Stimulated activated naive CD8-positive, alpha-beta T cell treated with anti-CD3 and anti-CD28 coated beads, Interleukin-15, Interleukin-2, amounts not matched to agents 100 U/mL and 50 U/mL, for 24 hours (primary cell): ENCODE data around the gene CHRNA10.
"Not testable (repeated sequence)": the region's sequence is repeated elsewhere in the genome, so short reads cannot be mapped to it uniquely, and the experiment has no call there.

Experiments
- ATAC-seq: fragments of 150-1000 bp; cut with Tn5 transposase; one replicate; pipeline ENCODE4 v1.10.0; 2021
- DNase-seq: peaks from one replicate; pipeline ENCODE4 v3.0.0; 2021

Gene CHRNA10

GRCh38 chr11:3665336-3666022 is 5.7 kb downstream of the CHRNA10 start:
- DNase-seq (no peak), ATAC-seq (no peak)

DNA sequence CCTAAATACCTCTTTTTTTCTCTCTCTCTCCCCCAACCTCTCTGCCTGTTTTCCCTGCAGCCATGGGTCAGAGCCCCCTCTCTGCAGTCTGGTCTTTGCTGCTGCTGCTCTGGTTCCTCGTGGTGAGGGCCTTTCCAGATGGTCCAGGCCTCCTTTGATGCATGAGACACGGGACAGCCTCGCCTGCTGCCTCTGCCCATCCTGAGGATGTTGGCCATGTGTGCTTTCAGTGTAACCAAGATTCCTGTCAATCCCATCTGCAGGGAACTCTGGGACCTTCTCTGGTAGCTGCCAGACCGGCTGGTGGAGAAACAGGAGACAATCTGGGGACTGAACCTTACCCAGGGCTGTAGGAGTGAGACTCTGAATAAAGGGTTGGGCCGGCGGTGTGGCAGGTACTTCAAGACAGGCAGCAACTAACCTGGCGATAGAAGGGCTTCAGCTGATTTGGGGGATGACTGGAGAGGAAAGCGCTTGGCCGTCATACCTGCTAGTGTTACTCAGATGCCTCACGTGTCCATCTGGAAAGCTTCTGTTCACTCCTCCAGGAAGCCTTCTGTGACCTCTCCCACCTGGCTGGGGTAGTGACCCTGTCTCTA is 7.1 kb downstream of the CHRNA10 start:
- DNase-seq, result no peak
- ATAC-seq, result no peak

GRCh38 chr11:3662856-3663255 is 8.3 kb downstream of the CHRNA10 start:
- ATAC-seq (no peak), DNase-seq (no peak)

GRCh38 chr11:3660960-3661359 is 10.2 kb downstream of the CHRNA10 start:
- DNase-seq, result no peak
- ATAC-seq, result no peak

- DNase-seq (no peak), ATAC-seq (no peak)
Observed at GRCh38 chr11:3659595-3660515, 11.3 kb downstream of the CHRNA10 start.

DNA sequence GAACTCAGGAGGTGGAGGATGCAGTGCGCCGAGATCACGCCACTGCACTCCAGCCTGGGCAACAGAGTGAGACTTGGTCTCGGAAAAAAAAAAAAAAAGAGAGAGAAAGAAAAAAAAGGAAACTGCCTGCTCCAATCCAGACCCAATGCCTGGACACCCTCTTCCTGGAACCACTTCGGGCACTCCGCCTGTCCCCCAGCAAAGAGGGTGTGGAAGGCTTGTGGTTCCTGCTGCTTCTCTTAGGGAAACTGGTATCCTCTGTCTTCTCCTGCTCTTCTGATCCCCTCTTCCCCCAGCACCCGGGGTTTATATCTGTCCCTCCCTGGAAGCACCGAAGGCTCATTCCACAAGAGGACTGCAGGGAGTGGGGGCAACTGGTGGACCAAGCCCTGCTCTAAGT is 12.9 kb downstream of the CHRNA10 start:
- ATAC-seq, result no peak
- no peak for DNase-seq

DNA sequence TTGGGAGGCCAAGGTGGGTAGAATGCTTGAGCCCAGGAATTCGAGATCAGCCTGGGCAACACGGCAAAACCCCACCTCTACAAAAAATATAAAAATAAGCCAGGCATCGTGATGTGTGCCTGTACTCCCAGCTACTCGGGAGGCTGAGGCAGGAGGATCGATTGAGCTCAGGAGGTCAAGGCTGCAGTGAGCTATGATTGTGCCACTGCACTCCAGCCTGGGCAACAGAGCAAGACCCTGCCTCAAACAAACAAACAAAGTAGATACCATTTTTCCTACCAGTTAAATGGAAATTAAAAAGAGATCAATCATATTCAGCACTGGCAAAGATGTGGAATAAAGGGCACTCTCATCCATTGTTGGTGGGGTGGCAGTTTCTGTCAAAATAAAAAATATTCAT is 13.9 kb downstream of the CHRNA10 start:
- ATAC-seq, DNase-seq: not testable (repeated sequence)

DNA sequence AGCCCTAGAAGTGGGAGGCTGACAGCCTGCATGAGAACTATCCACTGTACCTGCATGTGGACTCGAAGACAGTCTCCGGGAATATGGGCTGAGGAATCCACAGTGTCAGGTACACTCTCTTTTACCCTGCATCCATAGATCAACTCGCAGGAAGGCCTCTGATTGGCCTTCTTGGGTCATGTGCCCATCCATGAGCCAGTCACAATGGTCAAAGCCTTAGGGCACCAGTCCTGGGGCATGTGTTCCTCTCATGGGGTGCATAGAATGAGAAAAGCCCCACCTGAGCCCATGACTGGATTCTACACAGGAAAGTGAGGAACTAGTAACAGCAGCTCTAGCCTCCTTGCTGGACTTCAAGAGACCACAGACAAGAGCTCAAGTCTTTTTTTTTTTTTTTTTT is 15.6 kb downstream of the CHRNA10 start:
- ATAC-seq, result no peak

GRCh38 chr11:3652514-3652913 is 18.7 kb downstream of the CHRNA10 start:
- not testable (repeated sequence) for ATAC-seq, DNase-seq

More for the DNA sequence above, 15.6 kb downstream of the CHRNA10 start:
- DNase-seq, result no peak

- ATAC-seq, DNase-seq: not testable (repeated sequence)
Observed at GRCh38 chr11:3649374-3649773, 21.8 kb downstream of the CHRNA10 start.

GRCh38 chr11:3648843-3649242 is 22.3 kb downstream of the CHRNA10 start:
- not testable (repeated sequence) for DNase-seq, ATAC-seq

GRCh38 chr11:3645552-3645951 is 25.6 kb downstream of the CHRNA10 start:
- ATAC-seq (no peak), DNase-seq (no peak)

DNA sequence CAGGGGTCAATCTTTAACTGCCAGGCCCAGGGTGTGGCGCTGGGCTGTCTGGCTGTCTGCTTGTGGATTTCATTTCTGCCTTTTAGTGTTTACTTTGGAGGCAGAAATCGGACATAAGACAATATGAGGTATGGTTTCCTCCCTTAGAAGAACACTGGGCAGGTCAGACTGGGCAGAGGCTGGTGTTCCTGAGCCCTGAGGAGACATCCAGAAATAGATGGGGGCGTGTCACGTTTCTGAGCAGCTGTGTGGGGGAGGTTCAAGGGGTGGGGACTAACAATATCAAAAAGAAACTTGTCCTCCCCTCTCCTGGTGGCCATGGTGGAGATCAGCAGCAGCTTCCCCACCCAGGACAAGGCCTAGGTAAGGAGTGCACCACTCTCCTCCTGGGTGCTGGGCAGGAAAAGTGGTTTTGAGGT is 26.4 kb downstream of the CHRNA10 start, which contains the start of gene ART1:
Gene ART1, plus strand, starts transcription at position 312 of the 419 bp plus-strand sequence. CDS start 14,086 bp downstream, outside the sequence.
- no peak for ATAC-seq
- no peak for DNase-seq

DNA sequence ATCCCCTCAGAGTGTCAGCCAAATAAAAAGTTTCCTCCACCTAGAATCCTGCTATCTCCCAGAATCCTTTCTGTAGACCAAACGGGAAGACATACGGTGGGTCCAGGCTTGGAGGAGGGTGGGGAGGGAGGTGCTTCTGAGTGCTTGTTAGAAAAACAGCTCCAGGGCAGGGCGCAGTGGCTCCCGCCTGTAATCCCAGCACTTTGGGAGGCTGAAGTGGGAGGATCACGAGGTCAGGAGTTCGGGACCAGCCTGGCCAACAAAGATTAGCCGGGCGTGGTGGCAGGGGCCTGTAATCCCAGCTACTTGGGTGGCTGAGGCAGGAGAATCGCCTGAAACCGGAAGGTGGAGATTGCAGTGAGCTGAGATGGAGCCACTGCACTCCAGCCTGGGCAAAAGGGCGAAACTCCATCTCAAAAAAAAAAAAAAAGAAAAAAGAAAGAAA is 28.1 kb downstream of the CHRNA10 start:
- not testable (repeated sequence) for ATAC-seq, DNase-seq

DNA sequence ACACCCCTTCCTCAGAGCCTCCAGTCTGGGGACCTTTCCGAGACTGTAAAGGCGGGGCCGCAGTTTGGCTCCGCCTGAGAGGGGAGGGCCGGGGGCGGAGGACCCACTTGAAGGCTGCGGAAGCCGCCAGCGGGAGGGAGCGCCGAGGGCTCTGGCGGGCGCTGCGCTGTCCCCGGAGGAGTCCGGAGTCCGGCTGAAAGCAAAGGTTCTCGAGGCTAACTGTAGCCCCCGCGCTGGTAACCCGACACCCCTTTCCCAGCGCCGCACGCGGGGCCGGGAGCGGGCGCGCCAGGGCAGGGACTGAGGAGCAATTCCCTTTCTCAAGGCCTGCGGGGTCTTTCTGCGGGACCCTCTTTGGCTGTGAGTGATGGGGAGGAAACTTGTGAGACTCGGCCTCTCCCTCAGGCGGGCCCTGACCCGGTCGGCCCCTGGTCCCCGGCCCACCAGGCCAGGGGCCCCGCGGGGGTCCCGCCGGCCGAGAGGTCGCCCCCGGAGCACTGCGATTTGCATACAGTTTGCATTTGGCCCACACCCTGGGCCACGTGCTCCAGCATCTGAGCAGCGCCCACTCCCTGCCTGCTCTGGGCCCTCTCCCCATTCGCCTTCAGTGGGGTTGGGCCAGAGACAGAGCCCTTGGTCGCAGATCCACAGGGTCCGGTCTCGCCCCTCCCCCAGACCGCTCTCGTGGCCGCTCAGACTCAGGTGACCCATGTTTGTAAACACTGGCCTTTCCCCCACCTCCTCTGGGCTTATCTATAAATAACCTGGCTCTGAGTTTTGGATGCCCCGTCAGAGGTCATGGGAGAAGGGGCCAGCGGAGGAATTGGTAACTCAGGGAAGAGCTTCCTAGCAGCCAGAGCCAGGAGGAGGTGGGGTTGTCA is 28.9 kb downstream of the CHRNA10 start:
- ATAC-seq, result peak; percentile 90
- DNase-seq, result peak; percentile 78

GRCh38 chr11:3641701-3642070 is 29.5 kb downstream of the CHRNA10 start, which contains the start of gene ART5:
Gene ART5 (minus strand): TSS chr11:3641992. CDS start chr11:3641862, 130 bp downstream.
- DNase-seq, result no peak
- ATAC-seq, result no peak

DNA sequence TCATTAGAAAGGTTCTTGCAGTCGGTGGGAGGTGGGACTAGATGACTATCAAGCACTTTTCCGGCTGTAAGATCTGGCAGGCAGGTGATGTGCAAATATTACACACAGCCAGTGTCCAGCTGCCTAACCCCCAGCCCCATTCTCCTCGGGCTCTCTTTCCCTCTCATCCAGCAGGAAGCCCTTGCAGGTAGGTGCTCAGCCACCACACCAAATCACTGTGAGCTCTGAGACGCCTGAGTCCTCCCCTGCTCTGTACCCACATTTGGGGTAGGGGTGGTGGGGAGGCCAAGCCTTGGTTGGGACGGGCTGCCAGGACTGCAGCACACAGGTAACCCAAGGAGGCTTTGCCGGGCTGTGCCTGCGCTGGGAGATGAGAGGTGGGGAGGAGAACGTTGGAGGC is 30.0 kb downstream of the CHRNA10 start:
- no peak for DNase-seq
- no peak for ATAC-seq

- no peak for ATAC-seq
- DNase-seq, result no peak
Observed at GRCh38 chr11:3639841-3640240, 31.3 kb downstream of the CHRNA10 start.

DNA sequence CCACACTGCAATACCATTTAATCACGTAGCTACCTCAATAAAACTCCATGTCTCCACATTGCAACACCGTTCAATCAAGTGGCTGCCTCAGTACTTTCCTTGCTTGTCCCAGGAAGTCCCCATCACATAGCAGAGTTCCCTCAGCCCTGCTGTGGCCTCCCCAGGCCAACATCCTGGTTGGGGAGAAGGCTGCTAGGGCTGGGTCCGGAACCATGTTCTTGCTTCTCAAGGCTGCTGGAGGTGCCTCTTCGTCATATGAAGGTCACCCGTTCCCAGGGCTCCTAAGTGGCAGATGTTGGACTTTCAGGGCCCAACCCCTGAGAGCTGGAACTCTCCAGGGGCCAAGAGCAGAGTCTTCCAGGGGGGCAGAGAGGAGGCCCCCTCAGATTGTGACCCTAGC is 32.7 kb downstream of the CHRNA10 start:
- ATAC-seq (no peak), DNase-seq (no peak)

DNA sequence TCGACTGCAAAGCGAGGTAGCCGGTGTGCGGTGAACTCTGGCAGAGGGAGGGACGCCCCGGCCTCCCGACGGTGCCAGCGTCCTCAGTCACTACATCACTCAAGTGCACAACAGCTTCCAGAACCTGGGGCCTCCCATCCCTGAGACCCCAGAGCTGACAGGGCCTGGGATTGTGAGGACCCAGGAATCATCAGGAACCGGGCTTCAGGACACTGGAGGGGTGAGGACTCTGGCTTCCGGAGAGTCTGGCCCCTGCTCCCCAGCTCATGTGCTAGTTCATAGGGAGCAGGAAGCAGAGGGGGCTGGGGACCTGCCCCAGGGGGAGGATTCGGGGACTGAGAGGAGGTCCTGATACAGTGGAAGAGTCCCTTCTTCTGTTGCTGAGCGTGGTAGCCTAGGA is 34.0 kb downstream of the CHRNA10 start:
- ATAC-seq (no peak), DNase-seq (no peak)

GRCh38 chr11:3635641-3636375 is 35.4 kb downstream of the CHRNA10 start:
- no peak for ATAC-seq
- DNase-seq, result no peak
